ENCODE measurements around the gene TXNRD2. TPM values are rescaled to one million over a fixed set of nuclear protein-coding genes. Genes with fewer than 3 reads are reported as not detected.

Gene TXNRD2
- total and polyA plus RNA-seq, 8 donors, result 6.4 to 69.5 (median 42.3) TPM

DNA sequence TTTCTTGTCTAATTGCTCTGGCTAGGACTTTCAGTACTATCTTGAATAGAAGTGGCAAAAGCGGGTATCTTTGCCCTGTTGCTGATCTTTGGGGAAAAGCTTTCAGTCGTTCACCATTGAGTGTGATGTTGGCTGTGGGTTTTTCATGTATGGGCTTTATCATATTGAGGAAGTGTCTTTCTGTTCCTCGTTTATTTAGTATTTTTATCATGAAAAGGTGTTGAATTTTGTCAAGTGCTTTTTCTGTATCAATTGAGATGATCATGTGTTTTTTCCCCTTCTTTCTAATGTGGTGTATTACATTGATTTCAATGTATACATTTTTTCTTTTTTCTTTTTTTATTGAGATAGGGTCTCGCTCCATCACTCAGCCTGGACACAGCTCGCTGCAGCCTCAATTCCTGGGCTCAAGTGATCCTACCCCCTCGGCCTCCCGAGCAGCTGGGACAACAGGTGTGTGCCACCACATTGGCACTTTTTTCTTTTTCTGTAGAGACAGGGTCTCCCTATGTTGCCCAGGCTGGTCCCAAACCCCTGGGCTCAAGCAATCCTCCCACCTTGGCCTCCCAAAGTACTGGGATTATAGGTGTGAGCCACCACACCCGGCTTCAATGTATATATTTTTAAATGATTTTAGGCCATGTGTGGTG is 81.6 kb downstream of the TXNRD2 start:
- intact Hi-C loops (cut with DNase I; ENCODE audit: low total_unique reads), result no loop called here
- Histone ChIP-seq H3K27ac (no peak overlapping the region), H3K4me3 (no peak overlapping the region), H3K4me1 (peaks cover 12 to 13% (median 13%) of the 10 kb centered on the region in 4 donors), H3K36me3 (no peaks in the 10 kb centered on the region), H3K9me3 (no peaks in the 10 kb centered on the region), H3K27me3 (no peaks in the 10 kb centered on the region)
- TF ChIP-seq, protein P1, sequence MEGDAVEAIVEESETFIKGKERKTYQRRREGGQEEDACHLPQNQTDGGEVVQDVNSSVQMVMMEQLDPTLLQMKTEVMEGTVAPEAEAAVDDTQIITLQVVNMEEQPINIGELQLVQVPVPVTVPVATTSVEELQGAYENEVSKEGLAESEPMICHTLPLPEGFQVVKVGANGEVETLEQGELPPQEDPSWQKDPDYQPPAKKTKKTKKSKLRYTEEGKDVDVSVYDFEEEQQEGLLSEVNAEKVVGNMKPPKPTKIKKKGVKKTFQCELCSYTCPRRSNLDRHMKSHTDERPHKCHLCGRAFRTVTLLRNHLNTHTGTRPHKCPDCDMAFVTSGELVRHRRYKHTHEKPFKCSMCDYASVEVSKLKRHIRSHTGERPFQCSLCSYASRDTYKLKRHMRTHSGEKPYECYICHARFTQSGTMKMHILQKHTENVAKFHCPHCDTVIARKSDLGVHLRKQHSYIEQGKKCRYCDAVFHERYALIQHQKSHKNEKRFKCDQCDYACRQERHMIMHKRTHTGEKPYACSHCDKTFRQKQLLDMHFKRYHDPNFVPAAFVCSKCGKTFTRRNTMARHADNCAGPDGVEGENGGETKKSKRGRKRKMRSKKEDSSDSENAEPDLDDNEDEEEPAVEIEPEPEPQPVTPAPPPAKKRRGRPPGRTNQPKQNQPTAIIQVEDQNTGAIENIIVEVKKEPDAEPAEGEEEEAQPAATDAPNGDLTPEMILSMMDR (IDR thresholded peaks at IDR 0.05), result no peak
- TF ChIP-seq POLR2AphosphoS5 (IDR thresholded peaks at IDR 0.05) (no peak), EP300 (IDR thresholded peaks at IDR 0.05) (no peak), POLR2A (IDR thresholded peaks at IDR 0.05) (no peak)
- DNase-seq, result no peak
- 91 to 94% (median 93%) methylated on average over 8 of the region's 8 CpGs for WGBS, 5 donors

DNA sequence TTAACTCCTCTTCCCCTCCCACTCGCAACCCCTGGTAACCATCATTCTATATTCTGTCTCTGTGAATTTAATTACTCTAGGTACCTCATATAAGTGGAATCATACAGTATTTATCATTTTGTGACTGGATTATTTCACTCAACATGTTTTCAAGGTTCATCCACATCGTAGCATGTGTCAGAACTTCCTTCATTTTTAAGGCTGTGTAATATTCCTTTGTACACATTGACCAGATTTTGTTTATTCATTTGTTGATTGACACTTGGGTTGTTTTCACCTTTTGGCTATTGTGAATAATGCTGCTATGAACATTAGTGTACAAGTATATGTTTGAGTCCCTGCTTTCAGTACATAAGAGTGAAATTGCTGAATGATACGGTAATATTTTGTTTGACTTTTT is 84.2 kb downstream of the TXNRD2 start:
- 97 to 100% (median 97%) methylated on average over 3 of the region's 3 CpGs for whole genome bisulfite sequencing, 5 donors
- Histone ChIP-seq H3K9me3 (no peaks in the 10 kb centered on the region), H3K36me3 (peaks cover 0 to 2% (median under 1%) of the 10 kb centered on the region in 4 donors), H3K27me3 (no peaks in the 10 kb centered on the region), H3K27ac (no peak overlapping the region), H3K4me3 (no peak overlapping the region), H3K4me1 (peaks cover 27 to 32% (median 29%) of the 10 kb centered on the region in 4 donors)
- no peak for DNase-seq
- intact Hi-C loops (cut with DNase I; ENCODE audit: low total_unique reads), result no loop called here
- TF ChIP-seq POLR2AphosphoS5 (IDR thresholded peaks at IDR 0.05), result no peak
- no peak for TF ChIP-seq POLR2A (IDR thresholded peaks at IDR 0.05)
- TF ChIP-seq, protein P1 (IDR thresholded peaks at IDR 0.05), result no peak

DNA sequence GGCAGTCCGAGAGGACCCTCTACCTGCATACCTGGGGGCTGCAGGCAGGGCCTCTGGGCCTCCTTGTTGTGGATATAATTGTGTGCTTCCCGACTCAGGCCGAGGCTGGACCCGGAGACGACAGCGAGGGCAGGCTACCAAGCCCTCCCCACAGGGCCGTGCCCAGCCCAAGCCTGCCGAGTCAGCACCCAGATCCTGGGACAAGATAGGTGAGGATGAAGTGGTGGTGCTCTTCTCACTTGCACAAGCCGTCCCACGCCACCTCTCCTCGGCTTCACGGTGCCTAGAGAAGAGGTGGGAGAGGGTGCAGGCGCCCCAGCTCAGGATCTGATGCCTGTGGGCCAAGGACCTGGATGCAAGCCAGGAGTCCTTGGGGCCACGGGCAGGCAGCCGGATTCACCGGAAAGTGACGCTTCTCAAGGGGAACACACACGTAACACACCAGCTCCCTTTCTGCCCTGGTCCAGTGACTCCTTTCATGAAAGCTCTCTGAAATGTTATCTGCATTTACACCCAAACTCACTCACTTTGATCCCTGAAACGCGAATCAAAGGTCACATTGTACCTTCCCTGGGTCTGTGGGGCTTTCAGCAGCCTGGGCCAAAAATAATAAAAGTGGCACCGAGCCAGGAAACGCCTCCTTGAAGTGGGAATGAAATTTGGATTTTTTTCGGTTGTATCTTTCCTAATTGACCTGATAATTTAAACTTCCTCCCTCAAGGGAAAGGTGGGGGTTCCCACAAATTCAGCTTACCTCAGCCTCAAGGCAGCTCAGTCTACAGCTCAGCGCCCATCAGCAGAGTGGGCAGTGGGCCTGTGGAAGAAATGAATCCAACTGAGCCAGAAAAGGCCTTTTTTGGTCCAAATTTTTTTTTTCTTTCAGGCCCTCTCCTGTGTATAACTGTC is 85.9 kb downstream of the TXNRD2 start:
- no peaks in the 10 kb centered on the region for H3K27me3 ChIP-seq
- H3K4me1 ChIP-seq, result peaks cover 27 to 48% (median 40%) of the 10 kb centered on the region in 4 donors
- H3K36me3 ChIP-seq, result peaks cover 15 to 19% (median 16%) of the 10 kb centered on the region in 4 donors
- H3K9me3 ChIP-seq, result no peaks in the 10 kb centered on the region
- TF ChIP-seq POLR2A (IDR thresholded peaks at IDR 0.05) (no peak), POLR2AphosphoS5 (IDR thresholded peaks at IDR 0.05) (no peak), EP300 (IDR thresholded peaks at IDR 0.05) (no peak)
- TF ChIP-seq, protein P1 (IDR thresholded peaks at IDR 0.05), result no peak
- H3K4me3 ChIP-seq, result peak overlapping the region; percentile 80 to 87 (median 84)
- 5 to 12% (median 6%) methylated on average over 12 to 24 of the region's 24 CpGs for WGBS, 5 donors
- intact Hi-C loops (cut with DNase I; ENCODE audit: low total_unique reads), result no loop called here
- peak; percentile 56 to 75 for DNase-seq
- H3K27ac ChIP-seq, result peak overlapping the region; percentile 87 to 95 (median 94)

DNA sequence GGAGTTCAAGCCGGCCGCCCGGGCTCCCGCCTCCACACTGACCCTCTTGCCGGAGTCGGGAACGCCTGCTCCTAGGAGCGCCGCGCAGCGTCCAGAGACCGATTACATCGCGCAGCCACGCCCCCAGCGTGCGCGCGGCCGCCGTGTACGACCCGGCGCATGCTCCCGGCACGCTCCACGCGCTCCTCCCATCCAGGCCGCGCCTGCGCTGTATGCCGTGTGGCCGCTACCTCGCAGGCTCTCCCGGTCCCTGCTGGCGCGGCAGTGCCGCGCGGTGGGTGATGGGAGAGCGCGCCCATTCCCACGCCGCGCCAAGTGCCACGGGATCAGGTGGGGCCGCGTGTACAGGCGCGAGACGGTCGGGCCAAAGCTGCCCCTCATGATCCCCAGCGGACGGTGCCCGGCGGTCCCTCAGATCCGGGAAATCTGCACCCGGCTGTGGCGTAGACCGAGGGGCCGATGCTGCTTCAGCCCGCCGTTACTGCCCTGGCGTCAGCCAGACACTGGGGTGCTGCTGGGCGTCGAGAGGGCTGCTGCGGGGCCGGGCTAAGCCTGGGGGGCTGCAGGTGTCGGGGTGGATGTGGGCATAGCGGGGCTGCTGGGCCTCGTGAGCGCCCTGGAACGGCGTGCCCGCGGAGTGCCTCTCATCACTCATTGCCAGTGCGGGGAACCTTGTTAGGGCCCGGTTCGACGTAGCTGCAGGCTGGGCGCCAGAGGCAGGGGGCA is 86.7 kb downstream of the TXNRD2 start, which contains the start of the genes GNB1L and RTL10:
Gene GNB1L (minus strand): TSS at position 97 of the 726 bp plus-strand sequence. CDS start 33,519 bp downstream, outside the sequence.
Gene RTL10 (minus strand): TSS at position 97 of the 726 bp plus-strand sequence. CDS start 2,613 bp downstream, outside the sequence.
- Histone ChIP-seq H3K4me1 (peaks cover 36 to 56% (median 48%) of the 10 kb centered on the region in 4 donors), H3K4me3 (peak within 1 kb of the TSS; percentile 80 to 87 (median 84)), H3K27ac (peak within 1 kb of the TSS; percentile 87 to 95 (median 94)), H3K36me3 (peaks cover 17 to 27% (median 23%) of the 10 kb centered on the region in 4 donors), H3K9me3 (no peaks in the 10 kb centered on the region), H3K27me3 (no peaks in the 10 kb centered on the region)
- TF ChIP-seq, protein P1 (IDR thresholded peaks at IDR 0.05), result peak in 1 of 7 experiments; percentile 22
- no peak for TF ChIP-seq EP300 (IDR thresholded peaks at IDR 0.05)
- TF ChIP-seq POLR2AphosphoS5 (IDR thresholded peaks at IDR 0.05), result peak; percentile 96 to 99 (median 98)
- peak in 2 of 4 donors; percentile 92 for TF ChIP-seq POLR2A (IDR thresholded peaks at IDR 0.05)
- intact Hi-C loops (cut with DNase I; ENCODE audit: low total_unique reads), result no loop called here
- WGBS, 5 donors, result 0 to 2% (median 1%) methylated on average over 39 to 81 of the region's 81 CpGs
- peak; percentile 99 to 100 for DNase-seq
